Activated CD4-positive, alpha-beta T cell treated with anti-CD3 and anti-CD28 coated beads, Interleukin-2, amount 50 U/mL, for 24 hours (primary cell): ENCODE results near the gene PCSK4.
A peak's percentile ranks its signal among the peaks of the same experiment; 100 is the strongest.

Source experiments
- DNase-seq, 2 donors: peaks; one replicate each; pipeline ENCODE4 v3.0.0-alpha.2; 2020; ENCODE audit warnings: low read depth in 1 of 2, low spot score in 1 of 2

PCSK4 gene

DNA sequence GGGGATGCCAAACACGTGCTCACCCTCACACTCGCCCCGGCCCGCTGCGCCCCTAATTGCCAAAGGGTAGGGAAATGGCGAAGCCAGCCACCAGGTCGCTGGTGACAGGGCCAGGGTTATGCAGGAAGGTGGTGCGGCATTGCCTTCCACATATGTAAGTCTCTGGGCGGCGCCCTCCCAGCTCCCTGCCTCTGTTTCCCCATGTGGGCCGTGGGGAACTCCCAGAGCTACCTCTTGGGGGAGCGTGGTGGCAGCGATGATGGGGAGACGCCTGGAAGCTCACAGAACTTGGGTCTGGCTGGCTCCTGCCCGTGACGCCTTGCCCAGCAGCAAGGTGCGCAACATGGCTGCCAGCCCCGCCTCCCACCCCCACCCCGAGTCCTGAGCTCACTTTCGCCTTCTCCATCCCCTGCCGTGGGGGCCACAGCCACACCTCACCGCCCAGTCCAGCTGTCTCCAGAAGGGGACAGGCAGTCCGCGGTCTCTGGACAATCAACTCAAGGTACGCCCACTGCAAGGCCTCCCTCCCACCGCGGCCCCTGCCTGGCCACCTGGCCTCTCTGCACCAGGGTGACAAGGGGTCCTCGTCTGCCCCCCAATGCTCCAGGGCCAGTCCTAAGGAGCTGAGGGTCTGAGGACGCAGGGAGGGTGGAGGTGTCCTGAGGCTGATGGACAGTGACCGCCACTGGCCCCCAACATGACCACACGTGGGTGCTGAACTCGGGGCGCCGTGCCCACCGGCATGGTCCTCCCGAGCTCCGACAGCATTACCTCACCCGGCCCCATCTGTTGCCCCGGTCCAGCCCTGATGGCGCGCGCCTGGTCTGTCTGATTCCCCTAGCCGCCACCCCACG is 17.7 kb downstream of the PCSK4 start:
- DNase-seq = no peak

DNA sequence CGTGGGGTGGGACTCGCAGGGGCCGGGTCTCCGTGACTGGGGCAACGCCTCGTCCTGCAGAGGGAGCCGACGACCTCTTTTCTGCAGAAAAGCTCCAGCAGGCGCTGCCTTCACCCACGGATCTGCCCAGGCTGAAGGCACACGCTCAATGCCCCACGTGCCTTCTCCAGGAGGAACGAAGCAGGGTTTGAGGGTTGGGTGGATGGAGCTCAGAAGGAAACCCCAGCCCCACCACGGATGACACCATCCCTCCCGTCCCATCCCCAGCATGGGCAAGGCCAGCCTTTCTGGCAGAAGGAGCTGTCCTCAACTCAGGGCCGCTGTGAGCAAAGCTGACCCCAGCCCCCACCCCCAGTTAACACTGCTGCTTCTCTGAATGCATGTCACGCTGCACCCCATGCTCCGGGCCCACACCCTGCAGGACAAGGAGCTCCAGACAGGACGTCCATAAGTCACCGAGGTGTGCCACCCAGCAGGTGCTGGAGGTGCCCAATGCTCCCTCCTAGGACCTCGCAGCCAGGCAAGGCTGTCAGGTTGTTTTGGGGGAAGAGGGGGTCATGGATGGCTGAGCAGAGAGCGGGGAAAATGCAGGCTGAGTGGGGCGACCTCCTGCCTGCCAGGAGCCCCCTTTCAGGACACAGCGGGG is 18.5 kb downstream of the PCSK4 start:
- no peak for DNase-seq

DNA sequence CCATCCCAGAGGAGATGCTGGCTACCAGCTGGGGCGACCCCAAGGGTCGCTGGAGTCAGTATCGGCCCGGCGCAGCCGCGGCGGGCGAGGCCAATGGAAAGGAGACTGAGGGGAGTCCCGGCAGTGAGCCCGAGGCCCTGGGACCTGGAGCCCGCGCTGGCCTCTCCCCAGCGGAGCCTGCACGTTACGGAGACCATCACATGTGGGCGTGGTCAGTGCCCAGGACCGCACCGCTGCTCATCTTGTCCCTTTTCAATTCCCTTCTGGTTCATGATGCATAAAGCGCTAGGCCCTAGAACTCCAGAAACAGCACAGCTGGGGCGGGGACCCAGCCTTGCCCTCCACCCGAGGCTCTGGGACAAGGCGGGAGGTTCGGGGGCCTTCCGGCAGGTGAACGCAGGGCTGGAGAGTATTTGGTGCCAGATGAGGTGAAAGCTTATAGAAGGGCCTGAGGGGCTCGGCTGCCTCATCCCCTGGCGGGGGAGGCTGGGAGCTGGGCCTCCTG is 19.1 kb downstream of the PCSK4 start:
- DNase-seq = no peak

DNA sequence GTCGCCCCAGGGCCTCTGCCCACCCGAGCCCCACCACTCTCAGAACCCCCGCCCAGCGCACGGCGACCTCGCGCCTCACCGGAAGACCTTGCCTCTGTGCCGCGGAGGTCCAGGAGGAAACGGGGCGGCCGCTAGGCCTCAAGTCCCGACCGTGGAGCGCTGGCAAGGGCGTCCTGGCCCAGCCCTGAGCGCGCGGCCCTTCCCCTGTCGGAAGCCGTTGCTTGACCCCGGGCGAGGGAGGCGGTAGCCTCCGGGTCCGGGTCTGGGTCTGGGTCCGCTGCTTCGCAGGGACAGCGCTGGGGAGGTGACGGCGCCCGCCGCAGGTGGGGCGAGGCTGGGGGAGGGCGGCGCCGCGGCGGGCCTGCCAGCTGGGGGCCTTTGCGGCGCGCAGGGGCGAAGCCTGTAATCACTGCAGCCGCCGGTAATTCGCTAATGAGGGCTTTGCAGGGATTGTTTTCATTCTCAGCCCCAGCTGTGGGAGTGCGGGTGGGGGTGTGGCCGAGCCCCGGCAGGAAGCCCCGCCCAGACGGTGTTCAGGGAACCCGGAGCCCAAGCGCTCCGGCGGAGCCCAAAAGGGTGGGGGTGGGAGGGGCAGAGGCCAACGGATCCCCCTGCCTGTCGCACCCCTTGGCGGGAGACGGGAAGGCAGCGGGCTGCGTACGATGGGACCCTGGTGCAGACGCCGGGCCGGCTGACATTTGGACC is 19.7 kb downstream of the PCSK4 start:
- peak in 1 of 2 donors; percentile 59 for DNase-seq

DNA sequence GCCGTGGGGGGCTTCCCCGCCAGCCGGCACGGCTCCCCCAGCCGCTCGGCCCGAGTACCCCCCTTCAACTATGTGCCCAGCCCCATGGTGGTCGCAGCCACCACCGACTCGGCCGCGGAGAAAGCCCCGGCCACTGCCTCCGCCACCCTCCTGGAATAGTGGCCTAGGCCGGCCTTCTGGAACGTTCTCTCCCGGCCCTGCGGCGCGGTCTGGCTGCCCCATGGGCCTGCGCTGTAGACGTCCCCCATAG is 20.2 kb downstream of the PCSK4 start:
- no peak for DNase-seq

DNA sequence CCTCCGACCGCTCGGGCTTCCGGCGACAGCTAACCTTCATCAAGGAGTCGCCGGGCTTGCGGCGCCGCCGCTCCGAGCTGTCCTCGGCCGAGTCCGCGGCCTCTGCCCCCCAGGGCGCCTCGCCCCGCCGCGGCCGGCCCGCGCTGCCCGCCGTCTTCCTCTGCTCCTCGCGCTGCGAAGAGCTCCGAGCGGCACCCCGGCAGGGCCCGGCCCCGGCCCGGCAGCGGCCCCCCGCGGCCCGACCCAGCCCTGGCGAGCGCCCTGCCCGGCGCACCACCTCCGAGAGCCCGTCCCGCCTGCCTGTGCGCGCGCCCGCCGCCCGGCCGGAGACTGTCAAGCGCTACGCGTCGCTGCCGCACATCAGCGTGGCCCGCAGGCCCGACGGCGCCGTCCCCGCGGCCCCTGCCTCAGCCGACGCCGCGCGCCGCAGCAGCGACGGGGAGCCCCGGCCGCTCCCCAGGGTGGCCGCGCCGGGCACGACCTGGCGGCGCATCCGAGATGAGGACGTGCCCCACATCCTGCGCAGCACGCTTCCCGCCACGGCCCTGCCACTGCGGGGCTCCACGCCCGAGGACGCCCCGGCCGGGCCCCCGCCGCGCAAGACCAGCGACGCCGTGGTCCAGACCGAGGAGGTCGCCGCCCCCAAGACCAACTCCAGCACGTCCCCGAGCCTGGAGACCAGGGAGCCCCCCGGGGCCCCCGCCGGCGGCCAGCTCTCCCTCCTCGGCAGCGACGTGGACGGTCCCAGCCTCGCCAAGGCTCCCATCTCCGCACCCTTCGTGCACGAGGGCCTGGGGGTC is 20.7 kb downstream of the PCSK4 start:
- no peak for DNase-seq

DNA sequence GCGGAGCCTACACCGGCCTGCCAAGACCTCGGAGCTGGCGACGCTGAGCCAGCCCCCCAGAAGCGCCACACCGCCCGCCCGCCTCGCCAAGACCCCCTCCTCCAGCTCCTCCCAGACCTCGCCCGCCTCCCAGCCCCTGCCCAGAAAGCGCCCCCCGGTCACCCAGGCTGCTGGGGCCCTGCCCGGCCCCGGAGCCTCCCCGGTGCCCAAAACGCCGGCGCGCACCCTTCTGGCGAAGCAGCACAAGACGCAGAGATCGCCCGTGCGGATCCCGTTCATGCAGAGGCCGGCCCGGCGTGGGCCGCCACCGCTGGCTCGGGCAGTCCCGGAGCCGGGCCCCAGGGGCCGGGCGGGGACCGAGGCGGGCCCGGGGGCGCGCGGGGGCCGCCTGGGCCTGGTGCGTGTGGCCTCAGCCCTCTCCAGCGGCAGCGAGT is 21.3 kb downstream of the PCSK4 start:
- no peak for DNase-seq

DNA sequence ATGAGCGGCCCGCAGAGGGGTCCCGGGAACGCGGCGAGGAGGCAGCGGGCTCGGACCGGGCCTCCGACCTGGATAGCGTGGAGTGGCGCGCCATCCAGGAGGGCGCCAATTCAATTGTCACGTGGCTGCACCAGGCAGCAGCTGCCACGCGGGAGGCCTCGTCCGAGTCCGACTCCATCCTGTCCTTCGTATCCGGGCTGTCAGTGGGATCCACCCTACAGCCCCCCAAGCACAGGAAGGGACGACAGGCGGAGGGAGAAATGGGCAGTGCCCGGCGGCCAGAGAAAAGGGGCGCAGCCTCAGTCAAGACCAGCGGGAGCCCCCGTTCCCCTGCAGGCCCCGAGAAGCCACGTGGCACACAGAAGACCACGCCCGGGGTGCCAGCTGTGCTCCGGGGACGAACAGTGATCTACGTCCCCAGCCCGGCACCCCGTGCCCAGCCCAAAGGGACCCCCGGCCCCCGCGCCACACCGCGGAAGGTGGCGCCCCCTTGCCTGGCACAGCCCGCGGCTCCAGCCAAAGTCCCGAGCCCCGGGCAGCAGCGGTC is 21.8 kb downstream of the PCSK4 start:
- DNase-seq = no peak

DNA sequence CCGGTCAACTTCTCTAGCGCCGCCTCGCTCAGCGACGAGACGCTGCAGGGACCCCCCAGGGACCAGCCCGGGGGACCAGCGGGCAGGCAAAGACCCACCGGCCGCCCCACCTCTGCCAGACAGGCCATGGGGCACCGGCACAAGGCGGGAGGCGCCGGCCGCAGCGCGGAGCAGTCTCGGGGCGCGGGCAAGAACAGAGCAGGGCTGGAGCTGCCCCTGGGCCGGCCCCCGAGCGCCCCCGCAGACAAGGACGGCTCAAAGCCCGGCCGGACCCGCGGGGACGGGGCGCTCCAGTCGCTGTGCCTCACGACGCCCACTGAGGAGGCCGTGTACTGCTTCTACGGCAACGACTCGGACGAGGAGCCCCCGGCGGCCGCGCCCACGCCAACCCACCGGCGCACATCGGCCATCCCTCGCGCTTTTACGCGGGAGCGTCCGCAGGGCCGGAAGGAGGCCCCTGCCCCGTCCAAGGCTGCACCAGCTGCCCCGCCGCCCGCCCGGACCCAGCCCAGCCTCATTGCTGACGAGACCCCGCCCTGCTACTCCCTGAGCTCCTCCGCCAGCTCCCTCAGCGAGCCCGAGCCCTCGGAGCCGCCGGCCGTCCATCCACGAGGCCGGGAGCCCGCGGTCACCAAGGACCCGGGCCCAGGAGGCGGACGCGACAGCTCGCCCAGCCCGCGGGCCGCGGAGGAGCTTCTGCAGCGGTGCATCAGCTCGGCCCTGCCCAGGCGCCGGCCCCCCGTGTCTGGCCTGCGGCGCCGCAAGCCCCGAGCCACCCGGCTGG is 22.5 kb downstream of the PCSK4 start:
- no peak for DNase-seq

DNA sequence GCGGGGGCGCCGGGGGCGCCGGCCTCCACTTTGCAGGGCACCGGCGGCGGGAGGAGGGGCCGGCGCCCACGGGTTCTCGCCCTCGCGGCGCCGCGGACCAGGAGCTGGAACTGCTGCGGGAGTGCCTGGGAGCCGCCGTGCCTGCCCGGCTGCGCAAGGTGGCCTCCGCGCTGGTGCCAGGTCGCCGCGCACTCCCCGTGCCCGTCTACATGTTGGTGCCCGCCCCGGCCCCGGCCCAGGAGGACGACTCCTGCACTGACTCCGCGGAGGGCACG is 23.0 kb downstream of the PCSK4 start:
- DNase-seq = no peak

DNA sequence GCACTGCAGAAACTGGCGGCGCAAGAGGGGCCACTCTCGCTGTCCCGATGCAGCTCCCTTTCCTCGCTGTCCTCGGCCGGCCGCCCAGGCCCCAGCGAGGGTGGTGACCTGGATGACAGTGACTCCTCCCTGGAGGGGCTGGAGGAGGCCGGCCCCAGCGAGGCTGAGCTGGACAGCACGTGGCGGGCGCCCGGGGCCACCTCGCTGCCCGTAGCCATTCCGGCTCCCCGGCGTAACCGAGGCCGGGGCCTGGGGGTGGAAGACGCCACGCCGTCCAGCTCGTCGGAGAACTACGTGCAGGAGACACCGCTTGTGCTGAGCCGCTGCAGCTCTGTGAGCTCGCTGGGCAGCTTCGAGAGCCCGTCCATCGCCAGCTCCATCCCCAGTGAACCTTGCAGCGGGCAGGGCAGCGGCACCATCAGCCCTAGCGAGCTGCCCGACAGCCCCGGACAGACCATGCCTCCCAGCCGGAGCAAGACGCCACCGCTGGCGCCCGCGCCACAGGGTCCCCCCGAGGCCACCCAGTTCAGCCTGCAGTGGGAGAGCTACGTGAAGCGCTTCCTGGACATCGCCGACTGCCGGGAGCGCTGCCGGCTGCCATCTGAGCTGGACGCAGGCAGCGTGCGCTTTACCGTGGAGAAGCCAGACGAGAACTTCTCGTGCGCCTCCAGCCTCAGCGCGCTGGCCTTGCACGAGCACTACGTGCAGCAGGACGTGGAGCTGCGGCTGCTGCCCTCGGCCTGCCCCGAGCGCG is 23.5 kb downstream of the PCSK4 start:
- no peak for DNase-seq

DNA sequence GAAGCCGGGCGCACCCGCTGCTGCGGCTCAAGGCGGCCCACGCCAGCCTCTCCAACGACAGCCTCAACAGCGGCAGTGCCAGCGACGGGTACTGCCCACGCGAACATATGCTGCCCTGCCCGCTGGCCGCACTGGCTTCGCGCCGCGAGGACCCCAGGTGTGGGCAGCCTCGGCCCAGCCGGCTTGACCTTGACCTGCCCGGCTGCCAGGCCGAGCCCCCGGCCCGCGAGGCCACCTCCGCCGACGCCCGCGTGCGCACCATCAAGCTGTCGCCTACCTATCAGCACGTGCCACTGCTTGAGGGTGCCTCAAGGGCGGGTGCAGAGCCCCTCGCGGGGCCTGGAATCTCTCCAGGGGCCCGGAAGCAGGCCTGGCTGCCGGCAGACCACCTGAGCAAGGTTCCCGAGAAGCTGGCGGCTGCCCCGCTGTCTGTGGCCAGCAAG is 24.1 kb downstream of the PCSK4 start:
- DNase-seq = no peak

DNA sequence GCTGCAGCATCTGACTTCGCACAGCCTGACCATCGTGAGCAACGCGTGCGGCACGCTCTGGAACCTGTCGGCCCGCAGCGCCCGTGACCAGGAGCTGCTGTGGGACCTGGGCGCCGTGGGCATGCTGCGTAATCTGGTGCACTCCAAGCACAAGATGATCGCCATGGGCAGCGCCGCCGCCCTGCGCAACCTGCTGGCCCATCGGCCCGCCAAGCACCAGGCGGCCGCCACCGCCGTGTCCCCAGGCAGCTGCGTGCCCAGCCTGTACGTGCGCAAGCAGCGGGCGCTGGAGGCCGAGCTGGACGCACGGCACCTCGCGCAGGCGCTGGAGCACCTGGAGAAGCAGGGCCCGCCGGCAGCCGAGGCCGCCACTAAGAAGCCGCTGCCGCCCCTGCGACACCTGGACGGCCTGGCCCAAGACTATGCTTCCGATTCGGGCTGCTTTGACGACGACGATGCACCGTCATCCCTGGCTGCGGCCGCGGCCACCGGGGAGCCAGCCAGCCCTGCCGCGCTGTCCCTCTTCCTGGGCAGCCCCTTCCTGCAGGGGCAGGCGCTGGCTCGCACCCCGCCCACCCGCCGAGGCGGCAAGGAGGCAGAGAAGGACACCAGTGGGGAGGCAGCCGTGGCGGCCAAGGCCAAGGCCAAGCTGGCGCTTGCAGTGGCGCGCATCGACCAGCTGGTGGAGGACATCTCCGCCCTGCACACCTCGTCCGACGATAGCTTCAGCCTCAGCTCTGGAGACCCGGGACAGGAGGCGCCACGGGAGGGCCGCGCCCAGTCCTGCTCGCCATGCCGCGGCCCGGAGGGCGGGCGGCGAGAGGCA is 24.7 kb downstream of the PCSK4 start:
- DNase-seq = no peak

DNA sequence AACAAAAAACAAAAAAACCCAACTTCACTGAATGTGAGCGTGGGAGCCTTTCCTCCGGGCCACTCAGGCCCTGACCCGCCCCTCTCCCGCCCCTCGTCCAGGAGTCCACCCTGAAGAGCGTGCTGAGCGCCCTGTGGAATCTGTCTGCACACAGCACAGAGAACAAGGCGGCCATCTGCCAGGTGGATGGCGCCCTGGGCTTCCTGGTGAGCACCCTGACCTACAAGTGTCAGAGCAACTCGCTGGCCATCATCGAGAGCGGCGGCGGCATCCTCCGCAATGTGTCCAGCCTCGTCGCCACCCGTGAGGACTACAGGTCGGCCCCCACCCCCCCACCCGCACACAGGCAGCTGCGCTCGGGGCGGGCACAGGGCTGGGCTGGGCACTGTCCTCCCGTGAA is 28.3 kb downstream of the PCSK4 start:
- DNase-seq = no peak

DNA sequence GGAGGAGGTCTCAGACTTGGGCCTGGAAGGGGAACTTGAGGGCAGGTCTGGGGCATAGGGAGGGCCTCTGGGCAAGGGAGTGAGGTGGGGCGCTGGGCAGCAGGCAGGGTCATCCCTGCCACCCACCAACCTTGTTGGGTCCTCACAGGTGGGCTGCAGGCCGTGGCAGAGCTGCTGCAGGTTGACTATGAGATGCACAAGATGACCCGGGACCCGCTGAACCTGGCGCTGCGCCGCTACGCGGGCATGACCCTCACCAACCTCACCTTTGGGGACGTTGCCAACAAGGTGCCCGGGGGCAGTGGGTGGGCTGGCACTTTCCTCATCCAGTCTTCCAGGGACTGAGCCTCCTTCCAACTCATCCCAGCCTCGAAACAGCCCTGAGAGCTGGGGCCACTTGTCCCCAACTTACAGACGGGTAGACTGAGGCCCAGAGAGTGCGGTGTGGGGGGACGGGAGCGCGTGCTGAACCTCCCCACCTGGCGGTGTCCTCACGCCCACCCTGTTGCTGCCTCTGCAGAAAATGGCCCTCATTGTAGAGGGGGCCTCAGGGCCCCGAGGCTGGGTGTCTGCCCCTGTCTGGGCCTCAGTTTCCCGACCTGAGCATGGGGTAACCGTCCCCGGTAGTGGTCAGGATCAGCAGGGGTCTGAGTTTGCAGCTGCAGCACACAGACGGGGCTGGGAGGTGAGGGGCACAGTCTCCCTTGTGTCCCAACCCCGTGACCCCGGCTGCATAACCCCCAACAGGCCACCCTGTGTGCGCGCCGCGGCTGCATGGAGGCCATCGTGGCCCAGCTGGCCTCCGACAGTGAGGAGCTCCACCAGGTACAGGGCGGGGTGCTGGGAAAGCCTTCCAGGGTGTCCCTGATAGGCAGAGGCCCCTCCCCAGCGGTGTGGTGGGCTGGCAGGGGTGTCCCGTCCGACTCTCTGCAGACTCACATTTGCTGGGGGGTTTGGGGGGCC is 29.8 kb downstream of the PCSK4 start:
- no peak for DNase-seq

DNA sequence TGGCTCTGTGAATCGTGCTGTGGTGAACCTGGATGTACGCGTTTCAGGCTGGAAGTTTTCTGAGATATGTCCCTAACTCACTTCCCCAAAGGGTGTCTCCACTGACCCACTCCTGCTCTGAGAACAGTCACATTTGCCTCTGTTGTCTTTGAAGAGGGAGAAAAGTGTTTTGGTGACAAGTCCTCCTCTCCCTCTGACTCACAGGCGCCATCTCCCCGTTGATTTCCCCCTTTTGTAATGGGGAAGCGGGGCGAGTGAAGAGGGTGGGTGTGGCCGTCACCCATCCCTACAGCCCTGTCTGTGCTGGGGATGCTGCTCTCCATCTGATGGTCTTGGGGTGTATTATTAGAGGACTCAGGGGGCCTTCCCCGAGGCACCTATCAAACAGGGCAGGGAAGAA is 30.7 kb downstream of the PCSK4 start:
- DNase-seq = no peak

DNA sequence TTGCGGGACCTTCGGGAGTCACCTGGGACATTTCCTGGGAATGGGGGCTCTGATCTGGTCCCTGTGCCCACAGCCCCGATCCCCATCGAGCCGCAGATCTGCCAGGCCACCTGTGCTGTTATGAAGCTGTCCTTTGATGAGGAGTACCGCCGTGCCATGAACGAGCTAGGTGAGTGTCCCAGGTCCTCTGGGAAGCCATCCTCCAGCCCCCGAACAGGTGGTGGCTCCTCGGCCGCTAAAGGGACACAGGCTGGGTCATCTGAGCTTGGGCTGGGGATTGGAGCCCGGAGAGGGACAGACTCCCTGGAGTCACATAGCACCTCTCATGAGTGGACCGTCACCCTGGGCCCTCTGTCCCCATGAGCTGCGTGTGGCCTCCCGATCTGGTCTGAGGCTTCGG is 32.3 kb downstream of the PCSK4 start:
- no peak for DNase-seq
